Measurements from ENCODE around the gene EPHB2. TPM values are rescaled to one million over a fixed set of nuclear protein-coding genes. Genes with fewer than 3 reads are reported as not detected.

EPHB2 gene
- total and polyA plus RNA-seq, 3 experiments from 2014 or later = 0.22 to 0.33 TPM; not detected in 1

- ChIA-PET CTCF (interaction anchor here (0.6 kb wide), 1 partner anchor 1377 kb away, joined by 4 read pairs; no protein-coding TSS in a partner anchor), POLR2A (no interaction called here)
- no peak overlapping the region for H3K4me3 Mint-ChIP-seq
- Histone ChIP-seq H3K9me3 (ENCODE audit: low read length) (no peaks in the 10 kb centered on the region), H3K36me3 (ENCODE audit: insufficient read depth, low read length) (no peaks in the 10 kb centered on the region), H3K27ac (ENCODE audit: low read depth, low read length) (no peak overlapping the region), H3K27me3 (ENCODE audit: insufficient read depth, low read length, poor library complexity, severe bottlenecking) (no peaks in the 10 kb centered on the region), H3K4me3 (ENCODE audit: low read length) (no peak overlapping the region), H3K4me1 (ENCODE audit: insufficient read depth, low read length) (no peaks in the 10 kb centered on the region)
- no peaks in the 10 kb centered on the region for H3K4me1 Mint-ChIP-seq
- H3K9me3 Mint-ChIP-seq = no peaks in the 10 kb centered on the region
- no peaks in the 10 kb centered on the region for H3K36me3 Mint-ChIP-seq
- no peak overlapping the region for H3K27ac Mint-ChIP-seq
- DNase-seq = no peak
- peaks cover 4 to 8% of the 10 kb centered on the region in 2 donors for H3K27me3 Mint-ChIP-seq
Measured at GRCh38 chr1:22754106-22754768, 43.6 kb downstream of the EPHB2 start.

- POLR2A ChIA-PET = no interaction called here
- Mint-ChIP-seq H3K27ac (no peak overlapping the region), H3K4me3 (no peak overlapping the region), H3K4me1 (no peaks in the 10 kb centered on the region), H3K36me3 (no peaks in the 10 kb centered on the region), H3K27me3 (peaks cover 4 to 8% of the 10 kb centered on the region in 2 donors), H3K9me3 (no peaks in the 10 kb centered on the region)
- Histone ChIP-seq H3K36me3 (ENCODE audit: insufficient read depth, low read length) (no peaks in the 10 kb centered on the region), H3K27ac (ENCODE audit: low read depth, low read length) (no peak overlapping the region), H3K4me3 (ENCODE audit: low read length) (no peak overlapping the region), H3K9me3 (ENCODE audit: low read length) (no peaks in the 10 kb centered on the region), H3K4me1 (ENCODE audit: insufficient read depth, low read length) (no peaks in the 10 kb centered on the region), H3K27me3 (ENCODE audit: insufficient read depth, low read length, poor library complexity, severe bottlenecking) (no peaks in the 10 kb centered on the region)
- CTCF ChIA-PET = no interaction called here
- no peak for DNase-seq
Measured at GRCh38 chr1:22754824-22755223, 44.2 kb downstream of the EPHB2 start.

- ChIA-PET POLR2A (no interaction called here), CTCF (no interaction called here)
- no peak overlapping the region for H3K4me3 ChIP-seq (ENCODE audit: low read length)
- no peaks in the 10 kb centered on the region for H3K36me3 ChIP-seq (ENCODE audit: insufficient read depth, low read length)
- no peak for DNase-seq
- no peaks in the 10 kb centered on the region for H3K9me3 ChIP-seq (ENCODE audit: low read length)
- no peak overlapping the region for H3K27ac Mint-ChIP-seq
- H3K4me1 Mint-ChIP-seq = no peaks in the 10 kb centered on the region
- peaks cover 4 to 8% of the 10 kb centered on the region in 2 donors for H3K27me3 Mint-ChIP-seq
- H3K27ac ChIP-seq (ENCODE audit: low read depth, low read length) = no peak overlapping the region
- H3K4me1 ChIP-seq (ENCODE audit: insufficient read depth, low read length) = no peaks in the 10 kb centered on the region
- H3K27me3 ChIP-seq (ENCODE audit: insufficient read depth, low read length, poor library complexity, severe bottlenecking) = no peaks in the 10 kb centered on the region
- H3K4me3 Mint-ChIP-seq = no peak overlapping the region
- no peaks in the 10 kb centered on the region for H3K36me3 Mint-ChIP-seq
- H3K9me3 Mint-ChIP-seq = no peaks in the 10 kb centered on the region
Measured at GRCh38 chr1:22755641-22756040, 45.0 kb downstream of the EPHB2 start.

- H3K4me3 Mint-ChIP-seq = no peak overlapping the region
- DNase-seq = no peak
- peaks cover 4 to 8% of the 10 kb centered on the region in 2 donors for H3K27me3 Mint-ChIP-seq
- no peak overlapping the region for H3K27ac Mint-ChIP-seq
- no peak overlapping the region for H3K4me3 ChIP-seq (ENCODE audit: low read length)
- no peaks in the 10 kb centered on the region for H3K36me3 Mint-ChIP-seq
- H3K4me1 ChIP-seq (ENCODE audit: insufficient read depth, low read length) = no peaks in the 10 kb centered on the region
- ChIA-PET POLR2A (no interaction called here), CTCF (no interaction called here)
- H3K9me3 ChIP-seq (ENCODE audit: low read length) = no peaks in the 10 kb centered on the region
- no peak overlapping the region for H3K27ac ChIP-seq (ENCODE audit: low read depth, low read length)
- H3K27me3 ChIP-seq (ENCODE audit: insufficient read depth, low read length, poor library complexity, severe bottlenecking) = no peaks in the 10 kb centered on the region
- H3K36me3 ChIP-seq (ENCODE audit: insufficient read depth, low read length) = no peaks in the 10 kb centered on the region
- no peaks in the 10 kb centered on the region for H3K4me1 Mint-ChIP-seq
- no peaks in the 10 kb centered on the region for H3K9me3 Mint-ChIP-seq
Measured at GRCh38 chr1:22756125-22756735, 45.6 kb downstream of the EPHB2 start.

- no peaks in the 10 kb centered on the region for H3K9me3 Mint-ChIP-seq
- CTCF ChIA-PET = no interaction called here
Measured at GRCh38 chr1:22760455-22760854, 49.8 kb downstream of the EPHB2 start.

GRCh38 chr1:22761101-22761500 lies 50.5 kb downstream of the EPHB2 start:
- DNase-seq = no peak
- Histone ChIP-seq H3K27me3 (ENCODE audit: insufficient read depth, low read length, poor library complexity, severe bottlenecking) (no peaks in the 10 kb centered on the region), H3K9me3 (ENCODE audit: low read length) (no peaks in the 10 kb centered on the region), H3K27ac (ENCODE audit: low read depth, low read length) (no peak overlapping the region), H3K36me3 (ENCODE audit: insufficient read depth, low read length) (no peaks in the 10 kb centered on the region), H3K4me3 (ENCODE audit: low read length) (no peak overlapping the region), H3K4me1 (ENCODE audit: insufficient read depth, low read length) (no peaks in the 10 kb centered on the region)
- ChIA-PET CTCF (no interaction called here), POLR2A (no interaction called here)
- no peaks in the 10 kb centered on the region for H3K36me3 Mint-ChIP-seq
- no peak overlapping the region for H3K4me3 Mint-ChIP-seq
- H3K4me1 Mint-ChIP-seq = no peaks in the 10 kb centered on the region
- H3K27me3 Mint-ChIP-seq = peaks cover 3 to 5% of the 10 kb centered on the region in 2 donors
- no peaks in the 10 kb centered on the region for H3K9me3 Mint-ChIP-seq
- H3K27ac Mint-ChIP-seq = no peak overlapping the region

More at GRCh38 chr1:22760455-22760854, 49.8 kb downstream of the EPHB2 start:
- Mint-ChIP-seq H3K4me1 (no peaks in the 10 kb centered on the region), H3K27me3 (peaks cover 5% of the 10 kb centered on the region in 2 donors), H3K27ac (peak overlapping the region in 1 of 8 donors; percentile 26), H3K36me3 (no peaks in the 10 kb centered on the region), H3K4me3 (no peak overlapping the region)
- Histone ChIP-seq H3K36me3 (ENCODE audit: insufficient read depth, low read length) (no peaks in the 10 kb centered on the region), H3K4me1 (ENCODE audit: insufficient read depth, low read length) (no peaks in the 10 kb centered on the region), H3K27me3 (ENCODE audit: insufficient read depth, low read length, poor library complexity, severe bottlenecking) (no peaks in the 10 kb centered on the region), H3K27ac (ENCODE audit: low read depth, low read length) (no peak overlapping the region), H3K4me3 (ENCODE audit: low read length) (no peak overlapping the region), H3K9me3 (ENCODE audit: low read length) (no peaks in the 10 kb centered on the region)
- no peak for DNase-seq
- POLR2A ChIA-PET = no interaction called here

- Histone ChIP-seq H3K36me3 (ENCODE audit: insufficient read depth, low read length) (no peaks in the 10 kb centered on the region), H3K9me3 (ENCODE audit: low read length) (no peaks in the 10 kb centered on the region), H3K27ac (ENCODE audit: low read depth, low read length) (no peak overlapping the region), H3K4me1 (ENCODE audit: insufficient read depth, low read length) (no peaks in the 10 kb centered on the region), H3K27me3 (ENCODE audit: insufficient read depth, low read length, poor library complexity, severe bottlenecking) (no peaks in the 10 kb centered on the region), H3K4me3 (ENCODE audit: low read length) (no peak overlapping the region)
- Mint-ChIP-seq H3K27me3 (peaks cover 3 to 5% of the 10 kb centered on the region in 2 donors), H3K27ac (no peak overlapping the region), H3K9me3 (no peaks in the 10 kb centered on the region), H3K36me3 (no peaks in the 10 kb centered on the region), H3K4me1 (no peaks in the 10 kb centered on the region), H3K4me3 (no peak overlapping the region)
- POLR2A ChIA-PET = no interaction called here
- no peak for DNase-seq
- CTCF ChIA-PET = no interaction called here
Measured at GRCh38 chr1:22761821-22762220, 51.2 kb downstream of the EPHB2 start.

- H3K4me1 Mint-ChIP-seq = no peaks in the 10 kb centered on the region
- POLR2A ChIA-PET = no interaction called here
- no peak for DNase-seq
- H3K4me3 Mint-ChIP-seq = no peak overlapping the region
- H3K9me3 ChIP-seq (ENCODE audit: low read length) = no peaks in the 10 kb centered on the region
- H3K27ac Mint-ChIP-seq = no peak overlapping the region
- H3K27me3 ChIP-seq (ENCODE audit: insufficient read depth, low read length, poor library complexity, severe bottlenecking) = no peaks in the 10 kb centered on the region
- H3K27me3 Mint-ChIP-seq = peaks cover 3 to 5% of the 10 kb centered on the region in 2 donors
- H3K36me3 ChIP-seq (ENCODE audit: insufficient read depth, low read length) = no peaks in the 10 kb centered on the region
- no peaks in the 10 kb centered on the region for H3K4me1 ChIP-seq (ENCODE audit: insufficient read depth, low read length)
- no peaks in the 10 kb centered on the region for H3K36me3 Mint-ChIP-seq
- CTCF ChIA-PET = no interaction called here
- no peaks in the 10 kb centered on the region for H3K9me3 Mint-ChIP-seq
- H3K4me3 ChIP-seq (ENCODE audit: low read length) = no peak overlapping the region
- no peak overlapping the region for H3K27ac ChIP-seq (ENCODE audit: low read depth, low read length)
Measured at GRCh38 chr1:22763487-22764200, 53.0 kb downstream of the EPHB2 start.
